ENCODE measurements around the gene FAM131A. TPM values are rescaled to one million over a fixed set of nuclear protein-coding genes. Genes with fewer than 3 reads are reported as not detected.

The FAM131A gene
- total and polyA plus RNA-seq, 9 of the 15 experiments (the other 6 are each of a cell fraction or from before 2014, with no cell fraction given): 0.48 to 11.1 (median 4.3) TPM

- TF ChIP-seq CUX1 (CRISPR knock-in tag; IDR thresholded peaks at IDR 0.05) (no peak), GATAD2B (IDR thresholded peaks at IDR 0.05; ENCODE audit: borderline replicate concordance) (no peak), CBFA2T2 (conservative IDR thresholded peaks at IDR 0.05) (no peak), NONO (IDR thresholded peaks at IDR 0.05; ENCODE audit: low read depth in 2 of 2, low read length in 1 of 2) (no peak)
Observed at GRCh38 chr3:184375747-184376461, 38.5 kb downstream of the FAM131A start (continued).
